BJ (cell line): ENCODE data around the gene FYB1. TPM values are rescaled to one million over a fixed set of nuclear protein-coding genes. Genes with fewer than 3 reads are reported as not detected.

Experiments used
- CTCF ChIA-PET: fragments of 350-600 bp; formaldehyde crosslinking; extraction: SDS; loops from one replicate; lab custom pipeline; 2021; ENCODE audit warnings: antibody characterized with exemption, inconsistent platforms; lab: Yijun Ruan, JAX
- POLR2A ChIA-PET: fragments of 300-600 bp; sonication (Branson Sonifier 250); formaldehyde crosslinking; extraction: SDS; loops from one replicate; lab custom pipeline; 2021; ENCODE audit warnings: antibody characterized with exemption; lab: Charles Lee
- DNase-seq: peaks from one replicate; pipeline ENCODE4 v3.0.0-alpha.2; 2011; ENCODE audit warnings: low read depth
- H3K27me3 ChIP-seq: 2 replicates; pipeline ENCODE4 v1.6.0; 2011; ENCODE audit warnings: low read length; ENCODE audit not compliant: control insufficient read depth, insufficient read depth
- H3K36me3 ChIP-seq: 2 replicates; pipeline ENCODE4 v1.5.1; 2011; ENCODE audit warnings: low read length; ENCODE audit not compliant: control insufficient read depth, insufficient read depth
- H3K4me3 ChIP-seq: 2 replicates; pipeline ENCODE4 v1.5.1; 2011; ENCODE audit warnings: low read depth, mild to moderate bottlenecking, control low read depth, low read length
- CTCF ChIP-seq: IDR thresholded peaks from 2 replicates; pipeline ENCODE4 v1.5.1; 2011; ENCODE audit warnings: low read depth, mild to moderate bottlenecking, control low read depth, inconsistent platforms, low read length, moderate library complexity; ENCODE audit not compliant: insufficient read depth
- polyA plus RNA-seq: library from polyadenylated mRNA; depleted of rRNA; stranded (reverse); fragments of >200 nt; gene quantifications from 2 replicates; pipeline ENCODE4 v1.2.3, GENCODE V29; 2011

The FYB1 gene
- polyA plus RNA-seq, 1 experiment: 0.09 TPM

DNA sequence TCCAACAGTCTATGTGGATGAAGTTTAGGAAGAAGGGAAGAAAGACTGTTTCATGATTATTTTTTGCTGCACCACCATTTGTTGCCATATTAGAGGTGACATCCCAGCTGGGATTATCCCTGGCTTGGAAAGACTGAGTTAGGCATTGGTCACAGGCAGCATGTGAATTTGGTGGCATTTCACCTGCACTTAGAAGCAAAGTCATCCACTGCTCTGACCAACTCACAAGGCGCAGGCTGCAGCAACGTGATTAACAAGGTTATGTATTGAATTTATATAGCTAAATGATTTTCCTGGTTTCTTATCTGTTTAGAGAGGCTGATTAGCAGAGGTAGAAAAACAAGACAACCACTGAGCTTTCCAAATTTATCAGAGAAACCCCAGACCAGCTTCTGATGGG lies 2.7 kb downstream of the FYB1 start:
- Histone ChIP-seq H3K27me3 (no peaks in the 10 kb centered on the region), H3K4me3 (no peak overlapping the region), H3K36me3 (no peaks in the 10 kb centered on the region)
- DNase-seq: no peak
- ChIA-PET CTCF (interaction anchor here (0.6 to 3.5 kb wide), 17 partner anchors 8 to 1655 kb away, joined by 3 to 56 read pairs (median 9); no protein-coding TSS in a partner anchor), POLR2A (no interaction called here)
- no peak for TF ChIP-seq CTCF

GRCh38 chr5:39215857-39216256 lies 3.5 kb downstream of the FYB1 start:
- POLR2A ChIA-PET: no interaction called here

GRCh38 chr5:39214912-39215709 lies 4.3 kb downstream of the FYB1 start:
- TF ChIP-seq CTCF: no peak
- ChIA-PET CTCF (interaction anchor here (3.0 kb wide), 2 partner anchors 14 to 357 kb away, joined by 20 to 56 read pairs; no protein-coding TSS in a partner anchor), POLR2A (no interaction called here)
- Histone ChIP-seq H3K4me3 (no peak overlapping the region), H3K27me3 (no peaks in the 10 kb centered on the region), H3K36me3 (no peaks in the 10 kb centered on the region)
- DNase-seq: no peak

More at GRCh38 chr5:39215857-39216256, 3.5 kb downstream of the FYB1 start:
- no peak for TF ChIP-seq CTCF
- Histone ChIP-seq H3K27me3 (no peaks in the 10 kb centered on the region), H3K36me3 (no peaks in the 10 kb centered on the region), H3K4me3 (no peak overlapping the region)
- no peak for DNase-seq
- CTCF ChIA-PET: interaction anchor here (2.6 to 3.0 kb wide), 3 partner anchors 10 to 356 kb away, joined by 16 to 56 read pairs (median 20); no protein-coding TSS in a partner anchor

DNA sequence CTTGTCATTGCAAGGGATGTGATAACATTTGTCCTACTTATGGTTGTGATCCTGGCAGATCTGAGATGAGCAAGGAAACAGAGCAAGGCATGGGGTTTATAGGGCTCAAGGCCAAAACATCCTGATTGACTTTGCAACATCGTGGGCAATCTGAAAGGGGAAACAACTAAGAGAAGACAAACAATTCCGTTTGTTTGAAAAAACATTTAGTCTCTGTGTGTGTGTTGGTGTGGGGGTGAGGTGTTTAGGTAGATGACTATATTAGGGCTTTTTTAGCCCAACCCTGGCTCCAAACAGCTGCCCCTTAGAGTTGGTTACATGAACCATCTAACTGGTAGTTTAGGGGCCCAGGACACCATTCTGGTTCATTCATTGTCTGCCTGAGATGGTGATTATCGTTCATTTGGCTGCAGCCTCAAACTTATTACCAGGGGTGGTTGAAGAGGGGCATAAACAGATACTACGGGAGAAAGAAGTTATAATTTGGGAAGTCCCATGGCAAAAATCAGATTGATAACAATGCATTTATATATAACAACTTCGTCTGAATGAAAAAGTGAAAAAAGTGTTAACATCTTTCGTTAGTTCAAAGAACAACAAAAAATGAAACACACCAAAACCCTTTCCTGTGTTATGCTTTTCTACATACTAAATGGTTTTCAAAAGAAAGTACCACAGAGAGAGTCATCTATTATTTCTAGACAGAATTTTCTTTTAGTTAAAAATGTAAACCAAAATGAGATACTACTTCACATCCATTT lies 5.7 kb downstream of the FYB1 start:
- TF ChIP-seq CTCF: no peak
- DNase-seq: no peak
- Histone ChIP-seq H3K27me3 (no peaks in the 10 kb centered on the region), H3K4me3 (no peak overlapping the region), H3K36me3 (no peaks in the 10 kb centered on the region)
- ChIA-PET POLR2A (no interaction called here), CTCF (no interaction called here)

- Histone ChIP-seq H3K36me3 (no peaks in the 10 kb centered on the region), H3K4me3 (no peak overlapping the region), H3K27me3 (no peaks in the 10 kb centered on the region)
- no peak for DNase-seq
- TF ChIP-seq CTCF: no peak
- CTCF ChIA-PET: no interaction called here
- POLR2A ChIA-PET: no interaction called here
These were observed 7.6 kb downstream of the FYB1 start for GRCh38 chr5:39211773-39212172.
